Fibroblast of lung (primary cell): ENCODE measurements around the gene HSPA9.

ENCODE experiments used
- EZH2 ChIP-seq: IDR thresholded peaks from 2 replicates; pipeline ENCODE4 v1.5.1; 2012; ENCODE audit warnings: low read length, control low read depth, mild to moderate bottlenecking; ENCODE audit errors: missing control alignments
- TF ChIP-seq, protein P1 (sequence below), 2 donors: IDR thresholded peaks in 1 of 2; conservative IDR thresholded peaks in 1 of 2; 1 replicate in 1 of 2; 2 replicates in 1 of 2; pipeline ENCODE4 v1.5.1; 2011 to 2012; ENCODE audit warnings: low read length in 2 of 2, control low read depth in 1 of 2, inconsistent platforms in 1 of 2, low read depth in 1 of 2, mild to moderate bottlenecking in 1 of 2

- TF ChIP-seq, protein P1, sequence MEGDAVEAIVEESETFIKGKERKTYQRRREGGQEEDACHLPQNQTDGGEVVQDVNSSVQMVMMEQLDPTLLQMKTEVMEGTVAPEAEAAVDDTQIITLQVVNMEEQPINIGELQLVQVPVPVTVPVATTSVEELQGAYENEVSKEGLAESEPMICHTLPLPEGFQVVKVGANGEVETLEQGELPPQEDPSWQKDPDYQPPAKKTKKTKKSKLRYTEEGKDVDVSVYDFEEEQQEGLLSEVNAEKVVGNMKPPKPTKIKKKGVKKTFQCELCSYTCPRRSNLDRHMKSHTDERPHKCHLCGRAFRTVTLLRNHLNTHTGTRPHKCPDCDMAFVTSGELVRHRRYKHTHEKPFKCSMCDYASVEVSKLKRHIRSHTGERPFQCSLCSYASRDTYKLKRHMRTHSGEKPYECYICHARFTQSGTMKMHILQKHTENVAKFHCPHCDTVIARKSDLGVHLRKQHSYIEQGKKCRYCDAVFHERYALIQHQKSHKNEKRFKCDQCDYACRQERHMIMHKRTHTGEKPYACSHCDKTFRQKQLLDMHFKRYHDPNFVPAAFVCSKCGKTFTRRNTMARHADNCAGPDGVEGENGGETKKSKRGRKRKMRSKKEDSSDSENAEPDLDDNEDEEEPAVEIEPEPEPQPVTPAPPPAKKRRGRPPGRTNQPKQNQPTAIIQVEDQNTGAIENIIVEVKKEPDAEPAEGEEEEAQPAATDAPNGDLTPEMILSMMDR (conservative IDR thresholded peaks at IDR 0.05 in 1 of 2, IDR thresholded peaks at IDR 0.05 in 1 of 2; ENCODE audit: low read depth in 1 of 2, low read length in 2 of 2) = no peak
- no peak for TF ChIP-seq EZH2
Observed at GRCh38 chr5:138566792-138567191, 8.4 kb downstream of the HSPA9 start.
